Body of pancreas (tissue), 4 donors: Measurements from ENCODE around the gene MRPL34.

Source experiments
- POLR2A ChIP-seq, 3 donors: fragments of 450-650 bp; IDR thresholded peaks; one replicate each; pipeline ENCODE4 v1.6.1; 2016; ENCODE audit warnings: antibody characterized with exemption in 3 of 3, mild to moderate bottlenecking in 2 of 3
- TF ChIP-seq, protein P1 (sequence below), 7 experiments: fragments of 450-650 bp in 4 of 7; fragments of 200-600 bp in 3 of 7; sonication (generic) in 3 of 7; IDR thresholded peaks; one replicate each; pipeline ENCODE4 v1.5.1; 2016 to 2019; ENCODE audit warnings: antibody characterized with exemption in 7 of 7

DNA sequence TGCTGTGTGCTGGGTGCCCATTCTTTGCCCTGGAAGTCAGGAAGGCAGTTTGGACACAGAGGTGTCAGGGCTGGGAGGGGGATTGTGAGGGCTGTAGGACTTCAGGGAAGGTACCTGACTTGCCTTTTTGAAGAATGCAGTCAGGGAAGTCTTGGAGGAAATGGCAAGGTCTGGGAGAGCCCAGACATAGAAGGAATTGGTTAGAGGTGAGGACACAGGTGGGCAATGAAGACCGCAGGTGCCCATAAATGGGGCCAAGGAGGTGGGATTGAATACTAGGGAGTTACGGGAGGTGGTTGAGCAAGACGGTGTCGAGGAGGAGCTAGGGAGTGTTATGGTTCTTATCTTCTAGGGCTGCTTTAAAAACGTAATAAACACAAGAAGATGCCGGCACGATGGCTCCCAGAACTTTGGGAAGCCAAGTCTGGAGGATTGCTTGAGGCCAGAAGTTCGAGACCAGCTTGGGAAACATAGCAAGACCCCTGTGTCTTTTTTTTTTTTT is 2.3 kb downstream of the MRPL34 start:
- TF ChIP-seq, protein P1, sequence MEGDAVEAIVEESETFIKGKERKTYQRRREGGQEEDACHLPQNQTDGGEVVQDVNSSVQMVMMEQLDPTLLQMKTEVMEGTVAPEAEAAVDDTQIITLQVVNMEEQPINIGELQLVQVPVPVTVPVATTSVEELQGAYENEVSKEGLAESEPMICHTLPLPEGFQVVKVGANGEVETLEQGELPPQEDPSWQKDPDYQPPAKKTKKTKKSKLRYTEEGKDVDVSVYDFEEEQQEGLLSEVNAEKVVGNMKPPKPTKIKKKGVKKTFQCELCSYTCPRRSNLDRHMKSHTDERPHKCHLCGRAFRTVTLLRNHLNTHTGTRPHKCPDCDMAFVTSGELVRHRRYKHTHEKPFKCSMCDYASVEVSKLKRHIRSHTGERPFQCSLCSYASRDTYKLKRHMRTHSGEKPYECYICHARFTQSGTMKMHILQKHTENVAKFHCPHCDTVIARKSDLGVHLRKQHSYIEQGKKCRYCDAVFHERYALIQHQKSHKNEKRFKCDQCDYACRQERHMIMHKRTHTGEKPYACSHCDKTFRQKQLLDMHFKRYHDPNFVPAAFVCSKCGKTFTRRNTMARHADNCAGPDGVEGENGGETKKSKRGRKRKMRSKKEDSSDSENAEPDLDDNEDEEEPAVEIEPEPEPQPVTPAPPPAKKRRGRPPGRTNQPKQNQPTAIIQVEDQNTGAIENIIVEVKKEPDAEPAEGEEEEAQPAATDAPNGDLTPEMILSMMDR (IDR thresholded peaks at IDR 0.05): no peak
- no peak for TF ChIP-seq POLR2A (IDR thresholded peaks at IDR 0.05)
